ENCODE results near the gene EIF4A2.

DNA sequence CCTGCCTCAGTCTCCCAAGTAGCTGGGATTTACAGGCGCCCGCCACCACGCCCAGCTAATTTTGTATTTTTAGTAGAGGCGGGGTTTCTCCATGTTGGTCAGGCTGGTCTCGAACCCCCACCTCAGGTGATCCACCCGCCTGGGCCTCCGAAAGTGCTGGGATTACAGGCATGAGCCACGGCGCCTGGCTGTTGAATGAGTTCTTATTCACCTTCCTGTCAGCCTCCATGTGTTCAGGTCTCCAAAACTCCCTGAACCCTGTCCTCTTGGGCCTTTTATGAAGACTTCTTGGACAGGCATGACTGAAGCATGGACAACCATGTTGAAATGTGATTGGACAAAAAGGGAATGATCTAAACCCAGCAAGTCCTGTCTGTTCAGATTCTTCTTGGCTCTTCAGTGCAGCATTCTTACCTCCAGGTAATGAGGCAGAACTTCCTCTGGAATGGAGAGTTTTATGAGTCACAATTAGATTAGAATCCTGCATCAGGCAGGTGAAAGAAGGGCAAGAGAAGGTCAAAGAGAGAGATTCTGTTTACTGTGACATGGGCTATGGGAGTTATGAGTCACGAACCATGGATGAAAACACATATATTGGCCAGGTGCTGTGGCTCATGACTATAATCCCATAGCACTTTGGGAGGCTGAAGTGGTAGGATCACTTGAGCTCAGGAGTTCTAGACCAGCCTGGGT lies 23.1 kb upstream of the EIF4A2 start:
- no peak for TF ChIP-seq CTCF (IDR thresholded peaks at IDR 0.05 in 2 of 3, conservative IDR thresholded peaks at IDR 0.05 in 1 of 3; ENCODE audit: borderline replicate concordance in 1 of 3, insufficient read depth in 1 of 3, low read depth in 2 of 3, low read length in 2 of 3)
- TF ChIP-seq POLR2A (IDR thresholded peaks at IDR 0.05; ENCODE audit: borderline replicate concordance, extremely low read depth, insufficient read depth, insufficient read length): no peak
- TF ChIP-seq EGR1 (IDR thresholded peaks at IDR 0.05; ENCODE audit: low read depth): peak; percentile 22; the same call in 1 of the 2 replicates
- TF ChIP-seq, protein P1, sequence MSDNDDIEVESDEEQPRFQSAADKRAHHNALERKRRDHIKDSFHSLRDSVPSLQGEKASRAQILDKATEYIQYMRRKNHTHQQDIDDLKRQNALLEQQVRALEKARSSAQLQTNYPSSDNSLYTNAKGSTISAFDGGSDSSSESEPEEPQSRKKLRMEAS (IDR thresholded peaks at IDR 0.05): peak; percentile 78
- peak; percentile 67 for TF ChIP-seq SRF (IDR thresholded peaks at IDR 0.05; ENCODE audit: low read depth)
- peak; percentile 75; the same call in 1 of the 2 replicates for TF ChIP-seq CEBPB (IDR thresholded peaks at IDR 0.05; ENCODE audit: low read depth)
- TF ChIP-seq YY1 (IDR thresholded peaks at IDR 0.05; ENCODE audit: extremely low read depth, insufficient replicate concordance, low read depth, low read length): no peak
- TF ChIP-seq REST (IDR thresholded peaks at IDR 0.05; ENCODE audit: low read depth): no peak
- peak; percentile 39; the same call in 1 of the 2 replicates for TF ChIP-seq POLR2AphosphoS5 (IDR thresholded peaks at IDR 0.05; ENCODE audit: low read depth, low read length)
- TF ChIP-seq ZFX (IDR thresholded peaks at IDR 0.05): no peak
- no peak for TF ChIP-seq EZH2 (IDR thresholded peaks at IDR 0.05)
- peak; percentile 99 for TF ChIP-seq CBX3 (IDR thresholded peaks at IDR 0.05; ENCODE audit: low read depth)
- no peak for TF ChIP-seq EZH2phosphoT487 (IDR thresholded peaks at IDR 0.05; ENCODE audit: borderline replicate concordance)
- TF ChIP-seq ZNF274 (IDR thresholded peaks at IDR 0.05; ENCODE audit: low read depth, low read length): no peak
